SK-N-SH (cell line): Measurements from ENCODE around the gene ENOX2.

Experiments used
- CTCF ChIP-seq: fragments of 200-600 bp; sonication (generic); IDR thresholded peaks from 2 replicates; pipeline ENCODE4 v1.6.1; 2017; ENCODE audit warnings: antibody characterized with exemption, mild to moderate bottlenecking, moderate library complexity
- EP300 ChIP-seq, 2 experiments: IDR thresholded peaks; 2 replicates each; pipeline versions ENCODE4 v1.4.0 to v1.6.1; 2012; ENCODE audit warnings: borderline replicate concordance in 1 of 2, low read depth in 1 of 2, low read length in 1 of 2
- FOXM1 ChIP-seq: IDR thresholded peaks from 2 replicates; pipeline ENCODE4 v1.4.0; 2012; ENCODE audit warnings: low read depth, mild to moderate bottlenecking
- GABPA ChIP-seq: IDR thresholded peaks from 2 replicates; pipeline ENCODE4 v1.4.0; 2012; ENCODE audit warnings: low read depth, mild to moderate bottlenecking
- JUND ChIP-seq: IDR thresholded peaks from 2 replicates; pipeline ENCODE4 v1.4.0; 2012
- NFIC ChIP-seq: IDR thresholded peaks from 2 replicates; pipeline ENCODE4 v1.4.0; 2012; ENCODE audit warnings: borderline replicate concordance
- POLR2AphosphoS5 ChIP-seq: IDR thresholded peaks from 2 replicates; pipeline ENCODE4 v1.6.1; 2012; ENCODE audit warnings: low read depth, low read length
- SIN3A ChIP-seq: IDR thresholded peaks from 2 replicates; pipeline ENCODE4 v1.6.1; 2012; ENCODE audit warnings: low read depth, mild to moderate bottlenecking, low read length, moderate library complexity, borderline replicate concordance
- TAF1 ChIP-seq: IDR thresholded peaks from 2 replicates; pipeline ENCODE4 v1.6.1; 2012; ENCODE audit warnings: low read depth, mild to moderate bottlenecking, low read length, moderate library complexity, borderline replicate concordance
- TCF12 ChIP-seq: IDR thresholded peaks from 2 replicates; pipeline ENCODE4 v1.4.0; 2012
- TEAD4 ChIP-seq: IDR thresholded peaks from 2 replicates; pipeline ENCODE4 v1.4.0; 2012; ENCODE audit warnings: mild to moderate bottlenecking, borderline replicate concordance; ENCODE audit not compliant: insufficient read depth
- TF ChIP-seq, protein P1 (sequence below): IDR thresholded peaks from 2 replicates; pipeline ENCODE4 v1.6.1; 2012; ENCODE audit warnings: mild to moderate bottlenecking, low read depth, low read length, moderate library complexity

DNA sequence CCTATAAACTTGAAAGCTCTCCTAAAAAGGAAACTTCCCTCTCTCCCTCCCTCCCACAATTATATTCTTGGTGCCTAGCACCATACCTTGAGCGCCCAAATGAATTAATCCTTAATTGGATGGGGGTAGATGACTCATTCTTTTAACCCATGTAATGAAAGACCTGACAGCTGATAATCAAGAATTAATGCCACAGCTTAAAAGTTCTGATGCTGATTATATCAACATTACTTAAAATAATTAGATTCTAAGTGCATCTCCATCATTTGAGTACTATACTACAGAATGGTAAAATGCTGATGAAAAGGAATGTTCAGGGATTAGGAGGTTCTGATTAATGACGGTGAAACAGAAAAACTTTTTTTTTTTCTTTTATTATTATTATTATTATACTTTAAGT lies 117.0 kb downstream of the ENOX2 start:
- TF ChIP-seq POLR2AphosphoS5, result no peak
- no peak for TF ChIP-seq CTCF
- TF ChIP-seq TEAD4, result no peak
- TF ChIP-seq JUND, result no peak
- TF ChIP-seq FOXM1, result no peak
- no peak for TF ChIP-seq EP300 (IDR thresholded peaks at IDR 0.05; ENCODE audit: borderline replicate concordance in 1 of 2, low read depth in 1 of 2, low read length in 1 of 2)
- TF ChIP-seq SIN3A, result no peak
- TF ChIP-seq, protein P1, sequence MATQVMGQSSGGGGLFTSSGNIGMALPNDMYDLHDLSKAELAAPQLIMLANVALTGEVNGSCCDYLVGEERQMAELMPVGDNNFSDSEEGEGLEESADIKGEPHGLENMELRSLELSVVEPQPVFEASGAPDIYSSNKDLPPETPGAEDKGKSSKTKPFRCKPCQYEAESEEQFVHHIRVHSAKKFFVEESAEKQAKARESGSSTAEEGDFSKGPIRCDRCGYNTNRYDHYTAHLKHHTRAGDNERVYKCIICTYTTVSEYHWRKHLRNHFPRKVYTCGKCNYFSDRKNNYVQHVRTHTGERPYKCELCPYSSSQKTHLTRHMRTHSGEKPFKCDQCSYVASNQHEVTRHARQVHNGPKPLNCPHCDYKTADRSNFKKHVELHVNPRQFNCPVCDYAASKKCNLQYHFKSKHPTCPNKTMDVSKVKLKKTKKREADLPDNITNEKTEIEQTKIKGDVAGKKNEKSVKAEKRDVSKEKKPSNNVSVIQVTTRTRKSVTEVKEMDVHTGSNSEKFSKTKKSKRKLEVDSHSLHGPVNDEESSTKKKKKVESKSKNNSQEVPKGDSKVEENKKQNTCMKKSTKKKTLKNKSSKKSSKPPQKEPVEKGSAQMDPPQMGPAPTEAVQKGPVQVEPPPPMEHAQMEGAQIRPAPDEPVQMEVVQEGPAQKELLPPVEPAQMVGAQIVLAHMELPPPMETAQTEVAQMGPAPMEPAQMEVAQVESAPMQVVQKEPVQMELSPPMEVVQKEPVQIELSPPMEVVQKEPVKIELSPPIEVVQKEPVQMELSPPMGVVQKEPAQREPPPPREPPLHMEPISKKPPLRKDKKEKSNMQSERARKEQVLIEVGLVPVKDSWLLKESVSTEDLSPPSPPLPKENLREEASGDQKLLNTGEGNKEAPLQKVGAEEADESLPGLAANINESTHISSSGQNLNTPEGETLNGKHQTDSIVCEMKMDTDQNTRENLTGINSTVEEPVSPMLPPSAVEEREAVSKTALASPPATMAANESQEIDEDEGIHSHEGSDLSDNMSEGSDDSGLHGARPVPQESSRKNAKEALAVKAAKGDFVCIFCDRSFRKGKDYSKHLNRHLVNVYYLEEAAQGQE, result no peak
- no peak for TF ChIP-seq GABPA
- no peak for TF ChIP-seq TCF12
- TF ChIP-seq NFIC, result no peak
- TF ChIP-seq TAF1, result no peak
